Mucosa of stomach (tissue), 1 donor: ENCODE data around the gene ANKRD33B.
A peak's percentile ranks its signal among the peaks of the same experiment; 100 is the strongest.

Experiments
- H3K27me3 ChIP-seq: one replicate; pipeline ENCODE4 v1.7.0; 2013; ENCODE audit warnings: mild to moderate bottlenecking, low read length; ENCODE audit not compliant: control insufficient read depth, insufficient read depth
- H3K36me3 ChIP-seq: one replicate; pipeline ENCODE4 v1.7.0; 2013; ENCODE audit warnings: low read length; ENCODE audit not compliant: control insufficient read depth, insufficient read depth
- H3K4me1 ChIP-seq: one replicate; pipeline ENCODE4 v1.7.0; 2013; ENCODE audit warnings: mild to moderate bottlenecking, low read length; ENCODE audit not compliant: control insufficient read depth, insufficient read depth
- H3K4me3 ChIP-seq: one replicate; pipeline ENCODE4 v1.7.0; 2013; ENCODE audit warnings: low read length
- H3K9ac ChIP-seq: one replicate; pipeline ENCODE4 v1.7.0; 2013; ENCODE audit warnings: mild to moderate bottlenecking, low read length, moderate library complexity
- H3K9me3 ChIP-seq: one replicate; pipeline ENCODE4 v1.7.0; 2013; ENCODE audit warnings: mild to moderate bottlenecking, low read length, moderate library complexity; ENCODE audit not compliant: control insufficient read depth
- donor health status: Pancreatic carcinoma.

ANKRD33B gene

DNA sequence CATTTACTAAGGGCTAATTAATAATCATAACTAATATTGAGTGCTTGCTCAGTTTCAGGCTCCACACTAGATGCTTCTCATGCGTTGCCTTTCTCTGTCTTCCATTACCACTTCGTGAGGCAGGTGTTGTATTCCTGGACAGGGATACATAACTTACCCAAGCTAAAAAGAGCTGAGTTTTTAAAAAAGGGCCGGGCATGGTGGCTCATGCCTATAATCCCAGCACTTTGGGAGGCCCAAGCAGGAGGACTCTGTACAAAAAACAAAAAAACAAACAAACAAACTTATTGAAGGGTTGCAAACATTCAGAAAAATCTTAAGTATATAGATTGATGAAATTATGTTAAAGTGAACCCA lies 12.1 kb upstream of the ANKRD33B start:
- no peak overlapping the region for H3K9ac ChIP-seq

GRCh38 chr5:10552183-10553143 lies 11.4 kb upstream of the ANKRD33B start:
- Histone ChIP-seq H3K27me3 (no peaks in the 10 kb centered on the region), H3K9me3 (no peaks in the 10 kb centered on the region), H3K9ac (no peak overlapping the region), H3K36me3 (no peaks in the 10 kb centered on the region), H3K4me3 (no peak overlapping the region), H3K4me1 (no peaks in the 10 kb centered on the region)

More for the DNA sequence above, 12.1 kb upstream of the ANKRD33B start:
- Histone ChIP-seq H3K36me3 (no peaks in the 10 kb centered on the region), H3K4me1 (no peaks in the 10 kb centered on the region), H3K4me3 (no peak overlapping the region), H3K9me3 (no peaks in the 10 kb centered on the region), H3K27me3 (no peaks in the 10 kb centered on the region)

DNA sequence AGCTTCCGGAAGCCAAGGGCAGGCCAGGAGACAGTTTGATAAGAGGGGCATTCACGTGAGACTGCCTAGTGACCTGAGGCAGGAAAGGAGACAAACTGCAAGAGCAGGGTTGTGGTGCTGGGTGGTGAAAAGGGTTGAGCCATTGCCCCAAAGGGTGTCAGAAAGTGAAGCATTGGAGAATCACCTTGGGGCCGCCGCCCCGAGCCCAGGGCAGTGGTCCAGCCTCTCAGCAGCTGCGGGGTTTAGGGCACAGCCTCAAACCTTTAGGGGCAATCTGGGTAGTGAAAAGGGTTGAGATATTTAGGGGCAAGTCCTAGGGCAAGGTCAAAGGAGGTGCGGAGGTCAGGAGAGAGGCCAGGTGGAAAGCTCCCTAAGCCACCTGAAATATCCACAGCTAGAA lies 10.4 kb upstream of the ANKRD33B start:
- Histone ChIP-seq H3K9me3 (no peaks in the 10 kb centered on the region), H3K4me1 (no peaks in the 10 kb centered on the region), H3K9ac (no peak overlapping the region), H3K36me3 (no peaks in the 10 kb centered on the region), H3K27me3 (no peaks in the 10 kb centered on the region), H3K4me3 (no peak overlapping the region)

GRCh38 chr5:10555277-10555684 lies 8.6 kb upstream of the ANKRD33B start:
- Histone ChIP-seq H3K4me1 (no peaks in the 10 kb centered on the region), H3K9ac (no peak overlapping the region), H3K36me3 (no peaks in the 10 kb centered on the region), H3K27me3 (no peaks in the 10 kb centered on the region), H3K9me3 (no peaks in the 10 kb centered on the region), H3K4me3 (no peak overlapping the region)

- no peaks in the 10 kb centered on the region for H3K36me3 ChIP-seq
- no peaks in the 10 kb centered on the region for H3K4me1 ChIP-seq
- H3K9ac ChIP-seq, result no peak overlapping the region
- no peaks in the 10 kb centered on the region for H3K9me3 ChIP-seq
- no peaks in the 10 kb centered on the region for H3K27me3 ChIP-seq
- no peak overlapping the region for H3K4me3 ChIP-seq
Observed at GRCh38 chr5:10556289-10556807, 7.5 kb upstream of the ANKRD33B start.

DNA sequence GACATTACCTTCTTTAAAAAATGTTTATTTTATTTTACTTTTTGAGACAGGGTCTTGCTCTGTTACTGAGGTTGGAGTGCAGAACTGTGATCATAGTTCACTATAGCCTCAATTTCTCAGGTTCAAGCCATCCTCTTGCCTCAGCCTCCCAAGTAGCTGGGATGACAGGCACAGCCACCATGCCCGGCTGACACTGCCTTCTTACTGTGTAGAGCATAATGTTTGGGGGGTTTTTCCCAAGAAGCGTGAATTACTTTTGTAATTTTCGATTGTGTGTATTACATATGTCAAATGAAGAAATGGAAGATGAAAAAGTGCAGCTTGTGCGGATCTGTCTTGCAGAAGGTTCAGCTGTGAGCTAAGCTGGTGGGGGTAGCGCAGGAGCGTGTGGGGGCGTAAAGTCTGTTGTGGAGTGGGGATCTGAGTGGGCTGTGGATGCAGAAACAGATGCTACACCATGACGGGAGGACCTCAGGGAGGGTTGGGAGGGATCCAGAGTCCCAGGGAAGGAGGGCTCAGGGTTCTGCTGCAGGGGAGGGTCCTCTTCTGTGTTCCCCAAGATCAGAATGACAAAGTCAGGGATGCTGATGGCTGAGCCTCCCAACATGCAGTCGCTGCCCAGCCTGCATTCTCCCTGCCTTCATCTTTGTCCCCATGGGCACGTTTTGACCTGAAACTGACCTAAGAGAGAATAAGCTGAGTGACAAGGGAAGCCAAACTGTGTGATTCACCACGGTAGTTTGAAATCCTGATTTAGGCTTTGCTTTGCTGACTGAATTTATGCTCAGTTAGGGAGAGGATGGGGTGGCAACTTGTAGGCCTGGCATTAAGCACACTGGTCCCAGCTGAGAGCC lies 6.8 kb upstream of the ANKRD33B start:
- Histone ChIP-seq H3K36me3 (no peaks in the 10 kb centered on the region), H3K4me1 (no peaks in the 10 kb centered on the region), H3K9me3 (no peaks in the 10 kb centered on the region), H3K4me3 (no peak overlapping the region), H3K27me3 (peaks cover 2% of the 10 kb centered on the region), H3K9ac (no peak overlapping the region)

DNA sequence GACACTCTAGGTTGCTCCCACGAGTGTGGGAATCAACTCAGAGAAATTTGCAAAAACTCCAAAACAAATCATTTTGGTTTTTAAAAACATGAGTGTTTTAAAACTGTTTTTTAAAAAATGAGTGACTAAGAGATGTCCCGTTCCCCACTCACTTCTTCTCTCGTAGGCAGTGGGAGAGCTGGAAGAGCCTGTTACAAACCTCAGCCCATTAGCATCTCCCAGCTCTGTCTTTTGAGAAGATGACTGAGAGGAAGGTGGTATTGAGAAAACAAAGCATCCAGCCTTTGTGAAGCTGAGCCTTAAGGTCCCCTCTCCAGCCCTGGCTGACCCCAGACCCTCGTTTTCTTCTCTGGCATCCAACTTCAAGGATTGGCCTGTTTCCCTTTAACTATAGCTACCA lies 4.7 kb upstream of the ANKRD33B start:
- H3K9ac ChIP-seq, result no peak overlapping the region
- H3K27me3 ChIP-seq, result peaks cover 21% of the 10 kb centered on the region
- no peaks in the 10 kb centered on the region for H3K9me3 ChIP-seq
- peaks cover 16% of the 10 kb centered on the region for H3K4me1 ChIP-seq
- no peaks in the 10 kb centered on the region for H3K36me3 ChIP-seq
- H3K4me3 ChIP-seq, result no peak overlapping the region

- no peaks in the 10 kb centered on the region for H3K36me3 ChIP-seq
- H3K9ac ChIP-seq, result no peak overlapping the region
- no peak overlapping the region for H3K4me3 ChIP-seq
- no peaks in the 10 kb centered on the region for H3K9me3 ChIP-seq
- peaks cover 26% of the 10 kb centered on the region for H3K27me3 ChIP-seq
- peaks cover 17% of the 10 kb centered on the region for H3K4me1 ChIP-seq
Observed at GRCh38 chr5:10559871-10560270, 4.0 kb upstream of the ANKRD33B start.

GRCh38 chr5:10562201-10563109 lies 1.4 kb upstream of the ANKRD33B start:
- H3K27me3 ChIP-seq, result peaks cover 41% of the 10 kb centered on the region
- peaks cover 25% of the 10 kb centered on the region for H3K4me1 ChIP-seq
- no peak overlapping the region for H3K9ac ChIP-seq
- no peaks in the 10 kb centered on the region for H3K36me3 ChIP-seq
- no peak overlapping the region for H3K4me3 ChIP-seq
- H3K9me3 ChIP-seq, result no peaks in the 10 kb centered on the region

DNA sequence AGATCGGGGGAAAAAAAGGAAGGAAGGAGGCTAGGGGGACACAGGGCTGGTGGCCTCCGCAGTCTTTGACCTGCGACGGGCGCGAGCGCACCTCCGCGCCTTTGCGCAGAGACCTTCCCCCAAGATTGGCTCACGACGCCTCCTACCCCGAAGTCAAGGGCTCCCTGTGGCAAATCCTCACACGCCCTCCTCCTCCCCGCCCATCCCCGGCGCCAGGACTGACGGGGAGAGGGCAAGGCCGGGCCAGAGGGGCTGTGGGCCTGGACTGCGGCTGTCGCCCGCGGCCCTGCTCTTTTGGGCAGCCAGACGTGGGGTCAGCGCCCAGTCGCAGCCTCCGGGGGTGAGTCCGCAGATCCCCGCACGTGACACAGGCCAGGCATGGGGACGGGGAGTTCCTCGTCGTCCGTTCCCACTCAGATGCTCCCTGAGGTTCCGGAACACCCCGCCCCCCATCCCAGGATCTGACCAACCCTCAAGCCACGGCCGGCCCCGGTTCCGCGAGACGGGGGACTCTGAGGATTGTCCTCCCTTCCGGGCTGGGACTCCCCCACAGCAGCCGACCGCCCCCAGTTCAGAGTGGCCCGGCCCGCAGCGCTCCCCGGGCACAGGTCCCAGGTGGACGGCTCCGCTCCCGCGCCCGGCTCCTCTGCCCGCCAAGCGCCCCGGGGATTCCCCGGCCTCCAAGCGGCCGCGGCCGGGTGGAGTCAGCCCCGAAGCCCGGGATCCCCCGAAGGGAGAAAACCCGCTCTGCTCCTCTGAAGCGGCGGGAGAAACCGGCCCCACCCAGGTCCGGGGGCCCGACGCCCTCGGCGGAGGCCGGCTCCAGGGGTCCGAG lies 543 bp upstream of the ANKRD33B start:
- no peaks in the 10 kb centered on the region for H3K9me3 ChIP-seq
- H3K4me3 ChIP-seq, result no peak overlapping the region
- no peaks in the 10 kb centered on the region for H3K36me3 ChIP-seq
- peak overlapping the region; percentile 50 for H3K9ac ChIP-seq
- H3K4me1 ChIP-seq, result peaks cover 25% of the 10 kb centered on the region
- H3K27me3 ChIP-seq, result peaks cover 41% of the 10 kb centered on the region
